ENCODE data around the gene GOT1. TPM values are rescaled to one million over a fixed set of nuclear protein-coding genes. Genes with fewer than 3 reads are reported as not detected.

GOT1 gene
- total RNA-seq, 1 donor from 2014 or later = 30.1 TPM

DNA sequence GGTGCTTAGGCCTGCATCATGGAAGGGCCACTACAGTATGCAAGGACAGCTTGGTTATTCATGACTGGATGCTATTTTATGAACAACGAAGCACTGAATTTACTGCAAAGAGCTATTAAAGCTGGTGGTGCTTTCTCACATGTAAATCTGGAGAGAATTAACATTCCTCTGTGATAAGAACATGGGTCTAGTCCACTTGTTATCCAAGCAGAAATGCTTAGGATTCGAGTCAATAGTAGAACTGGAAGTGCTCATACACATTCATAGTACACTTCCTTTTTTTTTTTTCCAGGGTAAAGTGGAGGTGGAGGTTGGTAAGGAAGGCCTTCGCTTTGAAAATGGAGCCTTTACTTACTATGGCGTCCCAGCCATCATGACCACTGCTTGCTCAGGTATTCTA, 66.3 kb downstream of the GOT1 start:
- H3K9me3 Mint-ChIP-seq = no peaks in the 10 kb centered on the region
- no peak for DNase-seq (ENCODE audit: low spot score)
- peaks cover 11% of the 10 kb centered on the region for H3K27me3 Mint-ChIP-seq (ENCODE audit: low read depth)
- H3K27ac Mint-ChIP-seq = no peak overlapping the region
- intact Hi-C loops (cut with micrococcal nuclease) = no loop called here
- H3K36me3 Mint-ChIP-seq (ENCODE audit: low read depth) = no peaks in the 10 kb centered on the region
- no peak overlapping the region for H3K4me3 Mint-ChIP-seq (ENCODE audit: low read depth)
- no peaks in the 10 kb centered on the region for H3K4me1 Mint-ChIP-seq (ENCODE audit: low read depth)

DNA sequence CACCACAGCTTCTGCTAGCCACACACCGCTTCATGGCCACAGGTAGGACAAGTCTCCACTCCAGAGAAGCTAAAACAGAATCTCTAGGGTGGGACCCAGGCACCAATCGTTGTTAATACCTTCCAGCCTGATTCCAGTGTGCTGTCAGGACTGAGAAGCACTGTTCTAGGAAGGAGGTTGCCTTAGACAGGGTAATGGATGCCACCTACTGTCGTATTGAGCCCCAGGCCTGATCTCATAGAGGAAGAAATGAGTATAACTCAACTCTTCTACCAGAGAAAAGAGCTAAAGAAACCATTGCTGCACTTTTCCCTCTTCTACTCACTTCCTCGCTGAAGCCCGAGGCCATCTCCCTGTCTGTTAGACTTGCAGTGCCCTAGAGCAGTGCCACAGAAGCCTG, 69.5 kb downstream of the GOT1 start:
- no peak for DNase-seq (ENCODE audit: low spot score)
- Mint-ChIP-seq H3K27me3 (ENCODE audit: low read depth) (no peaks in the 10 kb centered on the region), H3K27ac (no peak overlapping the region), H3K9me3 (no peaks in the 10 kb centered on the region), H3K4me3 (ENCODE audit: low read depth) (no peak overlapping the region), H3K36me3 (ENCODE audit: low read depth) (no peaks in the 10 kb centered on the region), H3K4me1 (ENCODE audit: low read depth) (no peaks in the 10 kb centered on the region)
- intact Hi-C loops (cut with micrococcal nuclease) = no loop called here

- H3K4me3 Mint-ChIP-seq (ENCODE audit: low read depth) = no peak overlapping the region
- H3K27me3 Mint-ChIP-seq (ENCODE audit: low read depth) = peaks cover 12% of the 10 kb centered on the region
- intact Hi-C loops (cut with micrococcal nuclease) = no loop called here
- no peak for DNase-seq (ENCODE audit: low spot score)
- H3K4me1 Mint-ChIP-seq (ENCODE audit: low read depth) = no peaks in the 10 kb centered on the region
- H3K9me3 Mint-ChIP-seq = no peaks in the 10 kb centered on the region
- no peaks in the 10 kb centered on the region for H3K36me3 Mint-ChIP-seq (ENCODE audit: low read depth)
- H3K27ac Mint-ChIP-seq = no peak overlapping the region
These were observed 72.3 kb downstream of the GOT1 start for GRCh38 chr10:99358101-99358500.

DNA sequence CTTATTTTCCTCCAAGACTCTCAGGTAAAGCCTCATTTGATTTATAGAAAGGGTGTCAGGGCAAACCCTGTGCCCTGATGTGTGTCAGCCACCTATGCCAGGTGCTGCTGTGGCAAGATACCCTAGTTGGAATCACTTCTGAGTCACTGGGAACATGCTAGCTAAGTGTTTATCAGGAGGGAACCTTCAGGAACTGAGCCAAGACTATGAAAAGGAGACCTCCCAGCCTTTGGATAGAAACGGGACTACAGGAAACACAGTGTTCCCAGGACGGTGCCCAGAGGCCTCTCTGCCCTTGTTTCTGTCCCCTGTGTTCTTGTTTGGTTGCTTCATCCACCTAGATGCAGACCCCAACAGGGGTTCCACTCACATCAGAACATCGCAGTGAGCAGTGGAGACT, 72.7 kb downstream of the GOT1 start:
- Mint-ChIP-seq H3K9me3 (no peaks in the 10 kb centered on the region), H3K4me3 (ENCODE audit: low read depth) (no peak overlapping the region), H3K27me3 (ENCODE audit: low read depth) (peaks cover 13% of the 10 kb centered on the region), H3K27ac (no peak overlapping the region), H3K4me1 (ENCODE audit: low read depth) (no peaks in the 10 kb centered on the region), H3K36me3 (ENCODE audit: low read depth) (no peaks in the 10 kb centered on the region)
- intact Hi-C loops (cut with micrococcal nuclease) = no loop called here
- no peak for DNase-seq (ENCODE audit: low spot score)

GRCh38 chr10:99353182-99353581, 77.2 kb downstream of the GOT1 start:
- H3K36me3 Mint-ChIP-seq (ENCODE audit: low read depth) = no peaks in the 10 kb centered on the region
- H3K27me3 Mint-ChIP-seq (ENCODE audit: low read depth) = peaks cover 19% of the 10 kb centered on the region
- no peak for DNase-seq (ENCODE audit: low spot score)
- no peaks in the 10 kb centered on the region for H3K9me3 Mint-ChIP-seq
- intact Hi-C loops (cut with micrococcal nuclease) = no loop called here
- no peaks in the 10 kb centered on the region for H3K4me1 Mint-ChIP-seq (ENCODE audit: low read depth)
- H3K4me3 Mint-ChIP-seq (ENCODE audit: low read depth) = no peak overlapping the region
- no peak overlapping the region for H3K27ac Mint-ChIP-seq

DNA sequence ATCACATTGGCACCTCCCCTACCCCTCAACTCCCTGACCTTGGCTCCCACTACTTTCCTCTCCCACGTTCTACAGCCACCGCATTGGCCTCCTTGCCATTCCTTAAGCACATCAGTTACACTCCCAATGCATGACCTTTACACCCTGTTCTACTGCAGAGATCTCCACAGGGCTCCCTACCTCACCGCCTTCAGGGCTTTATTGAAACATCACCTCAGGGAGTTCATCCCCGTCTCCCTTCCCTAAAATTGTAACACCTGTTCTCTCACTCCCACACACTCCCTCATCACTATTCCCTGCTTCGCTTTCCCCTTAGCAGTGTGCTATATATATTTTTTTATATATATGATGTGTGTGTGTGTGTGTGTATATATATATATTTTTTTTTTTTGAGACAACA, 82.8 kb downstream of the GOT1 start:
- DNase-seq (ENCODE audit: low spot score) = no peak
- Mint-ChIP-seq H3K27me3 (ENCODE audit: low read depth) (peaks cover 5% of the 10 kb centered on the region), H3K4me1 (ENCODE audit: low read depth) (no peaks in the 10 kb centered on the region), H3K9me3 (no peaks in the 10 kb centered on the region), H3K27ac (no peak overlapping the region), H3K4me3 (ENCODE audit: low read depth) (no peak overlapping the region), H3K36me3 (ENCODE audit: low read depth) (no peaks in the 10 kb centered on the region)
- intact Hi-C loops (cut with micrococcal nuclease) = no loop called here

Other genes starting within 250 kb of the GOT1 start
- not detected in 2 replicates for gene HPSE2, start 194.8 kb downstream of the GOT1 start, total RNA-seq
- 0.21 and 0.28 TPM in 2 replicates for gene CNNM1, start 101.3 kb downstream of the GOT1 start, total RNA-seq
- not detected in 2 replicates for gene NKX2-3, start 102.3 kb upstream of the GOT1 start, total RNA-seq
- gene SLC25A28, start 189.8 kb upstream of the GOT1 start, total RNA-seq = 45.0 and 46.5 TPM in 2 replicates
- gene ENTPD7, start 228.9 kb upstream of the GOT1 start, total RNA-seq = 7.5 and 8.2 TPM in 2 replicates